DND-41 (cell line): ENCODE data around the gene PNLIP.

Source experiments
- EZH2 ChIP-seq: IDR thresholded peaks from 3 replicates; pipeline ENCODE4 v1.6.1; 2012; ENCODE audit warnings: borderline replicate concordance, low read depth, mild to moderate bottlenecking, moderate library complexity, low read length, inconsistent platforms; ENCODE audit not compliant: severe bottlenecking
- TF ChIP-seq, protein P1 (sequence below): IDR thresholded peaks from 2 replicates; pipeline ENCODE4 v1.5.1; 2012; ENCODE audit warnings: borderline replicate concordance, low read length, moderate library complexity, mild to moderate bottlenecking; ENCODE audit not compliant: poor library complexity, severe bottlenecking; ENCODE audit errors: extremely low read depth

DNA sequence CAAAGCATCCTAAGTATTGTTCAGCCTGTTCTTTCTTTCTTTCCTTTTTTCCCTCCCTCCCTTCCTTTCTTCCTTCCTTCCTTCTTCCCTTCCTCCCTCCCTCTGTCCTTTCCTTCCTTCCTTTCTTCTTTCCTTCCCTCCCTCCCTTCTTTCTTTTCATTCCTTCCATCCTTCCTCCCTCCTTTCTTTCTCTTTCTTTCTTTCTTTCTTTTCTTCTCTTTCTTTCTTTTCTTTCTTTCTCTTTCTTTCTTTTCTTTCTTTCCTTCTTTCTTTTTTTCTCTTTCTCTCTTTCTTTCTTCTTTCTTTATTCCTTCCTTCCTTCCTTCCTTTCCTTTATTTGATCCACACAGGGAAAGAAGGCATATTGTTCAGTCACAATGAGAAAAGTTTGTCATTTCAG is 21.2 kb downstream of the PNLIP start:
- TF ChIP-seq, protein P1, sequence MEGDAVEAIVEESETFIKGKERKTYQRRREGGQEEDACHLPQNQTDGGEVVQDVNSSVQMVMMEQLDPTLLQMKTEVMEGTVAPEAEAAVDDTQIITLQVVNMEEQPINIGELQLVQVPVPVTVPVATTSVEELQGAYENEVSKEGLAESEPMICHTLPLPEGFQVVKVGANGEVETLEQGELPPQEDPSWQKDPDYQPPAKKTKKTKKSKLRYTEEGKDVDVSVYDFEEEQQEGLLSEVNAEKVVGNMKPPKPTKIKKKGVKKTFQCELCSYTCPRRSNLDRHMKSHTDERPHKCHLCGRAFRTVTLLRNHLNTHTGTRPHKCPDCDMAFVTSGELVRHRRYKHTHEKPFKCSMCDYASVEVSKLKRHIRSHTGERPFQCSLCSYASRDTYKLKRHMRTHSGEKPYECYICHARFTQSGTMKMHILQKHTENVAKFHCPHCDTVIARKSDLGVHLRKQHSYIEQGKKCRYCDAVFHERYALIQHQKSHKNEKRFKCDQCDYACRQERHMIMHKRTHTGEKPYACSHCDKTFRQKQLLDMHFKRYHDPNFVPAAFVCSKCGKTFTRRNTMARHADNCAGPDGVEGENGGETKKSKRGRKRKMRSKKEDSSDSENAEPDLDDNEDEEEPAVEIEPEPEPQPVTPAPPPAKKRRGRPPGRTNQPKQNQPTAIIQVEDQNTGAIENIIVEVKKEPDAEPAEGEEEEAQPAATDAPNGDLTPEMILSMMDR = no peak
- no peak for TF ChIP-seq EZH2
